Upper lobe of left lung (tissue), 4 donors: Measurements from ENCODE around the gene IKBKG.

ENCODE experiments used
- POLR2A ChIP-seq, 4 donors: fragments of 450-650 bp; IDR thresholded peaks; one replicate each; pipeline ENCODE4 v1.5.1; 2016 to 2017; ENCODE audit warnings: antibody characterized with exemption in 4 of 4, mild to moderate bottlenecking in 2 of 4
- POLR2AphosphoS5 ChIP-seq, 2 donors: sonication (generic); formaldehyde crosslinking; IDR thresholded peaks; one replicate each; pipeline ENCODE4 v1.5.1; 2017; ENCODE audit warnings: antibody characterized with exemption in 2 of 2
- TF ChIP-seq, protein P1 (sequence below), 6 experiments: fragments of 450-650 bp in 4 of 6; fragments of 200-600 bp in 2 of 6; sonication (generic) in 2 of 6; IDR thresholded peaks; one replicate each; pipeline ENCODE4 v1.5.1; 2016 to 2019; ENCODE audit warnings: antibody characterized with exemption in 6 of 6

DNA sequence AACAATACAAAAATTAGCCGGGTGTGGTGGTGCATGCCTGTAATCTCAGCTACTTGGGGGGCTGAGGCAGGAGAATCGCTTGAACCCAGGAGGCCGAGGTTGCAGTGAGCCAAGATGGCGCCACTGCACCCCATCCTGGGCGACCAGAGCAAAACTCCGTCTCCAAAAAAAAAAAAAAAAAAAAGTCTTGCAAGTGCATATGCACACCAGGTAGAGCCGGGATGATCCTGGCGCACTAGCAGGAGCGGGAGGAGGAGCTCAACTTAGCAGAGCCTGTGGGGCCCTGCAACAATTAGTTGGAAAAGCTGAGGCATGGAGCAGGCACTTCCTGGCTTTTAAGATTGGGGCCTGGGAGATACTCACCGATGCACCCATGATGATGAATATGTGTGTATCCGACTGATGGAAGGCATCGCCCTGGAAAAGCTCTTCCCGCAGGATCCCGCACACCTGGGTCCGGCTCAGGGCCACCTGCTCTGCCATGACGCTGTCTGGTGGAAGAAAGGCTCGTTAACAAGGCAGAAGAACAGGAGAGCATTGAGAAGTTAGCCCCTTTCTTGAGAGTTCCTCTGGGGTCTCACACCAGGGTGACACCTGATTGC lies 1.6 kb upstream of the IKBKG start:
- TF ChIP-seq POLR2A (IDR thresholded peaks at IDR 0.05) (no peak), POLR2AphosphoS5 (IDR thresholded peaks at IDR 0.05) (no peak)
- TF ChIP-seq, protein P1, sequence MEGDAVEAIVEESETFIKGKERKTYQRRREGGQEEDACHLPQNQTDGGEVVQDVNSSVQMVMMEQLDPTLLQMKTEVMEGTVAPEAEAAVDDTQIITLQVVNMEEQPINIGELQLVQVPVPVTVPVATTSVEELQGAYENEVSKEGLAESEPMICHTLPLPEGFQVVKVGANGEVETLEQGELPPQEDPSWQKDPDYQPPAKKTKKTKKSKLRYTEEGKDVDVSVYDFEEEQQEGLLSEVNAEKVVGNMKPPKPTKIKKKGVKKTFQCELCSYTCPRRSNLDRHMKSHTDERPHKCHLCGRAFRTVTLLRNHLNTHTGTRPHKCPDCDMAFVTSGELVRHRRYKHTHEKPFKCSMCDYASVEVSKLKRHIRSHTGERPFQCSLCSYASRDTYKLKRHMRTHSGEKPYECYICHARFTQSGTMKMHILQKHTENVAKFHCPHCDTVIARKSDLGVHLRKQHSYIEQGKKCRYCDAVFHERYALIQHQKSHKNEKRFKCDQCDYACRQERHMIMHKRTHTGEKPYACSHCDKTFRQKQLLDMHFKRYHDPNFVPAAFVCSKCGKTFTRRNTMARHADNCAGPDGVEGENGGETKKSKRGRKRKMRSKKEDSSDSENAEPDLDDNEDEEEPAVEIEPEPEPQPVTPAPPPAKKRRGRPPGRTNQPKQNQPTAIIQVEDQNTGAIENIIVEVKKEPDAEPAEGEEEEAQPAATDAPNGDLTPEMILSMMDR (IDR thresholded peaks at IDR 0.05) = no peak
